H1 (cell line): ENCODE data around the gene DNAH8. TPM values are rescaled to one million over a fixed set of nuclear protein-coding genes. Genes with fewer than 3 reads are reported as not detected.

Experiments used
- ASH2L ChIP-seq: fragments of 200-600, 300-600 bp; sonication (generic); IDR thresholded peaks from one replicate; pipeline ENCODE4 v1.7.1; 2017; ENCODE audit warnings: low read length
- FOSL1 ChIP-seq: IDR thresholded peaks from 2 replicates; pipeline ENCODE4 v1.6.1; 2011; ENCODE audit warnings: mild to moderate bottlenecking, low read depth, low read length, moderate library complexity; ENCODE audit not compliant: insufficient read depth
- PHF8 ChIP-seq: fragments of 200-600 bp; sonication (generic); conservative IDR thresholded peaks from 2 replicates; pipeline ENCODE4 v1.7.1; 2012; ENCODE audit warnings: low read depth, mild to moderate bottlenecking, inconsistent platforms, low read length, moderate library complexity
- POLR2AphosphoS5 ChIP-seq: IDR thresholded peaks from 2 replicates; pipeline ENCODE4 v1.6.1; 2011; ENCODE audit warnings: low read depth, low read length
- SP2 ChIP-seq: IDR thresholded peaks from 2 replicates; pipeline ENCODE4 v1.6.1; 2012; ENCODE audit warnings: mild to moderate bottlenecking, low read length, inconsistent platforms
- SP4 ChIP-seq: IDR thresholded peaks from 2 replicates; pipeline ENCODE4 v1.6.1; 2012; ENCODE audit warnings: low read length, inconsistent platforms
- polyA plus RNA-seq, 7 experiments: library from polyadenylated mRNA; depleted of rRNA in 3 of 7; stranded (reverse) in 5 of 7; unstranded in 2 of 7; fragments of >200 nt in 5 of 7; fragments of 200-250 nt in 2 of 7; gene quantifications; 1 replicate in 5 of 7; 2 replicates in 1 of 7; 4 replicates in 1 of 7; pipeline versions ENCODE4 v1.2.1 to v1.2.3, GENCODE V29; 2011 to 2013; ENCODE audit warnings: missing spikeins in 2 of 7, mixed read lengths in 2 of 7
- total RNA-seq: library from RNA; stranded (reverse); fragmentation: NEBNext Ultra II Directional; extraction: Animal tissue kit (Norgen Biotek cat#: 25700); gene quantifications from 2 replicates; pipeline ENCODE4 v1.2.1, GENCODE V29; 2021

The DNAH8 gene
- total and polyA plus RNA-seq, 2 of the 8 experiments (the other 6 are each of a cell fraction or from before 2014, with no cell fraction given), result under 0.01 TPM; not detected in 1

DNA sequence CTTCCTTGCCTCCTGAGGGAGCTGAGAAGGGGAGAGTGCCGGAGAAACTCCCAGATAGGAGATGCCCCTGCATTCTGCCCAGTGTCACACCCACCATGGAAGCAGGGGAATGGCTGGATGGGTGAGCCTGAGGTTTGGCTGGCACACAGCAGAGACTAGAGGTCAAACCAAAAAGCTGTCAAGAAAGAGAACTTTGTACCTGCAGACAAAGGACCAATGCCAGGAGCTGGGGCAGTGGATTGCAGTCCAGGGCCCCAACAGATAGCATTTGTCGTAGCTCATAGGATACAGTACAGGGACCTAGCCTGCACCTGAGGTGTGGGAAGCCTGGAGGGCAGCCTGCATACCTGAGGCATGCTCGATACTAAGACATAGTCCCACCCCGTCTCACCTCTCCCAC is 227.3 kb downstream of the DNAH8 start (continued):
- TF ChIP-seq SP2, result no peak
- TF ChIP-seq SP4, result no peak
- TF ChIP-seq PHF8, result no peak
- TF ChIP-seq FOSL1, result no peak
- TF ChIP-seq POLR2AphosphoS5, result no peak
- TF ChIP-seq ASH2L, result no peak
- TF ChIP-seq, all 59 proteins: peak for 0
